ENCODE data around the gene PLCB2. TPM values are rescaled to one million over a fixed set of nuclear protein-coding genes. Genes with fewer than 3 reads are reported as not detected.
A peak's percentile ranks its signal among the peaks of the same experiment; 100 is the strongest.

The PLCB2 gene
- total RNA-seq, 1 experiment from 2014 or later: 1.7 TPM

- in situ Hi-C loops (cut with HindIII; ENCODE audit: low pct_unique_long_range_greater_than_20kb, low sequenced_read_pairs) (no loop called here), intact Hi-C loops (cut with micrococcal nuclease; ENCODE audit: unreplicated experiment) (no loop called here)
- TF ChIP-seq POLR2AphosphoS5 (IDR thresholded peaks at IDR 0.05; ENCODE audit: low read depth, low read length) (no peak), CTCF (IDR thresholded peaks at IDR 0.05) (no peak), REST (IDR thresholded peaks at IDR 0.05; ENCODE audit: insufficient read depth in 1 of 2, low read depth in 2 of 2, low read length in 1 of 2) (no peak), TCF7L2 (IDR thresholded peaks at IDR 0.05; ENCODE audit: low read depth, low read length) (no peak), SIN3A (IDR thresholded peaks at IDR 0.05; ENCODE audit: borderline replicate concordance, insufficient read depth, low read depth, low read length) (no peak)
- Histone ChIP-seq H3K36me3 (ENCODE audit: control insufficient read depth, insufficient read depth, low read length) (no peaks in the 10 kb centered on the region), H3K9me3 (ENCODE audit: control insufficient read depth, insufficient read depth, low read depth, low read length) (no peaks in the 10 kb centered on the region), H3K4me3 (ENCODE audit: low read depth in 2 of 2, low read length in 2 of 2) (peak within 1 kb of the TSS; percentile 49 to 51), H3K4me1 (ENCODE audit: control insufficient read depth, insufficient read depth, low read length) (0 out of 2 replicates have a peak, but pooled peaks cover 7% of the 10 kb centered on the region), H3K27me3 (ENCODE audit: control insufficient read depth, insufficient read depth, low read length) (no peaks in the 10 kb centered on the region), H3K27ac (ENCODE audit: low read length) (peak within 1 kb of the TSS; percentile 17; the same call in 1 of the 2 replicates)
- ATAC-seq: peak; percentile 54
- no peak for DNase-seq (ENCODE audit: low read depth, low spot score)
- no TSS peak for BruUV-seq (replicated peaks)
- ChIA-PET POLR2A (no interaction called here), CTCF (interaction anchor here (0.6 kb wide), 1 partner anchor 221 kb away, joined by 3 read pairs; no protein-coding TSS in a partner anchor)
These were observed 24.7 kb downstream of the PLCB2 start, which contains the start of gene ANKRD63 for GRCh38 chr15:40282869-40283614. Gene ANKRD63, minus strand, starts transcription at chr15:40283064. Its CDS starts 478 bp downstream, at chr15:40282586.

GRCh38 chr15:40282147-40282868 lies 25.4 kb downstream of the PLCB2 start:
- no TSS peak for BruUV-seq (replicated peaks)
- H3K4me1 ChIP-seq (ENCODE audit: control insufficient read depth, insufficient read depth, low read length): 0 out of 2 replicates have a peak, but pooled peaks cover 7% of the 10 kb centered on the region
- TF ChIP-seq POLR2AphosphoS5 (IDR thresholded peaks at IDR 0.05; ENCODE audit: low read depth, low read length) (no peak), SIN3A (IDR thresholded peaks at IDR 0.05; ENCODE audit: borderline replicate concordance, insufficient read depth, low read depth, low read length) (no peak), CTCF (IDR thresholded peaks at IDR 0.05) (peak; percentile 94), TCF7L2 (IDR thresholded peaks at IDR 0.05; ENCODE audit: low read depth, low read length) (no peak), REST (IDR thresholded peaks at IDR 0.05; ENCODE audit: insufficient read depth in 1 of 2, low read depth in 2 of 2, low read length in 1 of 2) (no peak)
- peak overlapping the region; percentile 17; the same call in 1 of the 2 replicates for H3K27ac ChIP-seq (ENCODE audit: low read length)
- ATAC-seq (peak; percentile 77), DNase-seq (ENCODE audit: low read depth, low spot score) (no peak)
- H3K27me3 ChIP-seq (ENCODE audit: control insufficient read depth, insufficient read depth, low read length): no peaks in the 10 kb centered on the region
- ChIA-PET POLR2A (no interaction called here), CTCF (no interaction called here)
- no peaks in the 10 kb centered on the region for H3K36me3 ChIP-seq (ENCODE audit: control insufficient read depth, insufficient read depth, low read length)
- in situ Hi-C loops (cut with HindIII; ENCODE audit: low pct_unique_long_range_greater_than_20kb, low sequenced_read_pairs) (no loop called here), intact Hi-C loops (cut with micrococcal nuclease; ENCODE audit: unreplicated experiment) (no loop called here)
- no peaks in the 10 kb centered on the region for H3K9me3 ChIP-seq (ENCODE audit: control insufficient read depth, insufficient read depth, low read depth, low read length)
- peak overlapping the region; percentile 49 to 51 for H3K4me3 ChIP-seq (ENCODE audit: low read depth in 2 of 2, low read length in 2 of 2)

Measured in Panc1 (cell line).